Neural cell (in vitro differentiated cells): ENCODE data around the gene GP5. TPM values are rescaled to one million over a fixed set of nuclear protein-coding genes. Genes with fewer than 3 reads are reported as not detected.

Experiments
- H2AFZ ChIP-seq: fragments of 200-600, 300-800 bp; sonication (generic), shearing (Covaris generic); 2 replicates; pipeline ENCODE4 v1.6.0; 2014; ENCODE audit warnings: low read depth, mild to moderate bottlenecking, antibody characterized with exemption, low read length, moderate library complexity
- H3F3A ChIP-seq: fragments of 200-600 bp; shearing (Covaris generic); 2 replicates; pipeline ENCODE4 v1.6.1; 2016; ENCODE audit warnings: mild to moderate bottlenecking, moderate library complexity, mixed read lengths, antibody characterized with exemption, low read length; ENCODE audit not compliant: insufficient read depth, poor library complexity, severe bottlenecking
- H3K27ac ChIP-seq: fragments of 200-600, 300-800 bp; sonication (generic), shearing (Covaris generic); 2 replicates; pipeline ENCODE4 v1.5.1; 2014; ENCODE audit warnings: mild to moderate bottlenecking, low read length, moderate library complexity
- H3K27me3 ChIP-seq: fragments of 300-800, 200-600 bp; sonication (generic), shearing (Covaris generic); 2 replicates; pipeline ENCODE4 v1.6.0; 2014; ENCODE audit warnings: mild to moderate bottlenecking, low read depth, low read length, moderate library complexity; ENCODE audit not compliant: insufficient read depth
- H3K36me3 ChIP-seq: fragments of 300-800, 200-600 bp; sonication (generic), shearing (Covaris generic); 2 replicates; pipeline ENCODE4 v1.5.1; 2014; ENCODE audit warnings: mild to moderate bottlenecking, antibody characterized with exemption, low read length, moderate library complexity; ENCODE audit not compliant: insufficient read depth
- H3K4me2 ChIP-seq: fragments of 300-800, 200-600 bp; sonication (generic), shearing (Covaris generic); 2 replicates; pipeline ENCODE4 v1.6.0; 2014; ENCODE audit warnings: mild to moderate bottlenecking, low read length
- H3K4me3 ChIP-seq: fragments of 300-800, 200-600 bp; sonication (generic), shearing (Covaris generic); 2 replicates; pipeline ENCODE4 v1.5.1; 2014; ENCODE audit warnings: mild to moderate bottlenecking, low read length, moderate library complexity
- H3K79me2 ChIP-seq: fragments of 200-600 bp; shearing (Covaris generic); replicated peaks from 2 replicates; pipeline ENCODE4 v1.6.0; 2014; ENCODE audit warnings: mild to moderate bottlenecking, low read length, moderate library complexity; ENCODE audit not compliant: insufficient read depth
- H3K9ac ChIP-seq: fragments of 300-800, 200-600 bp; sonication (generic), shearing (Covaris generic); 2 replicates; pipeline ENCODE4 v1.6.1; 2016; ENCODE audit warnings: mild to moderate bottlenecking, low read length, mixed read lengths
- H3K9me2 ChIP-seq: fragments of 200-600 bp; shearing (Covaris generic); 2 replicates; pipeline ENCODE4 v1.6.1; 2016; ENCODE audit warnings: mild to moderate bottlenecking, low read length, mixed read lengths; ENCODE audit not compliant: insufficient read depth
- H3K9me3 ChIP-seq: fragments of 200-600, 300-800 bp; sonication (generic), shearing (Covaris generic); 2 replicates; pipeline ENCODE4 v1.6.1; 2016; ENCODE audit warnings: mild to moderate bottlenecking, mixed run types, low read length, moderate library complexity, mixed read lengths
- H4K20me1 ChIP-seq: fragments of 200-600 bp; shearing (Covaris generic); 2 replicates; pipeline ENCODE4 v1.6.1; 2016; ENCODE audit warnings: mild to moderate bottlenecking, mixed run types; ENCODE audit not compliant: insufficient read depth
- CTCF ChIP-seq: fragments of 450-650 bp; IDR thresholded peaks from 2 replicates; pipeline ENCODE4 v1.5.1; 2014; ENCODE audit warnings: antibody characterized with exemption, mild to moderate bottlenecking, moderate library complexity; ENCODE audit not compliant: poor library complexity, severe bottlenecking
- EP300 ChIP-seq: fragments of 450-650 bp; conservative IDR thresholded peaks from 2 replicates; pipeline ENCODE4 v1.6.1; 2014; ENCODE audit warnings: antibody characterized with exemption, mild to moderate bottlenecking, moderate library complexity; ENCODE audit not compliant: poor library complexity, severe bottlenecking
- EZH2 ChIP-seq: fragments of 200-600, 300-800 bp; shearing (Covaris generic), sonication (generic); IDR thresholded peaks from 2 replicates; pipeline ENCODE4 v1.6.1; 2014; ENCODE audit warnings: antibody characterized with exemption, low read length, borderline replicate concordance, mild to moderate bottlenecking; ENCODE audit not compliant: insufficient read depth, poor library complexity, severe bottlenecking
- MXI1 ChIP-seq: fragments of 450-650 bp; conservative IDR thresholded peaks from 2 replicates; pipeline ENCODE4 v1.6.1; 2014; ENCODE audit warnings: antibody characterized with exemption, mild to moderate bottlenecking; ENCODE audit not compliant: poor library complexity, severe bottlenecking
- POLR2AphosphoS5 ChIP-seq: IDR thresholded peaks from 2 replicates; pipeline ENCODE4 v1.6.1; 2012
- RAD21 ChIP-seq: fragments of 450-650 bp; conservative IDR thresholded peaks from 2 replicates; pipeline ENCODE4 v1.6.1; 2014; ENCODE audit warnings: antibody characterized with exemption, mild to moderate bottlenecking, moderate library complexity
- REST ChIP-seq: IDR thresholded peaks from 2 replicates; pipeline ENCODE4 v1.6.1; 2012; ENCODE audit warnings: borderline replicate concordance
- SMC3 ChIP-seq: fragments of 450-650 bp; conservative IDR thresholded peaks from 2 replicates; pipeline ENCODE4 v1.6.1; 2014; ENCODE audit warnings: antibody characterized with exemption, mild to moderate bottlenecking, moderate library complexity; ENCODE audit not compliant: poor library complexity
- TAF1 ChIP-seq: IDR thresholded peaks from 2 replicates; pipeline ENCODE4 v1.6.1; 2012; ENCODE audit warnings: low read depth
- polyA plus RNA-seq: library from polyadenylated mRNA; depleted of rRNA; stranded (reverse); fragments of >200 nt; gene quantifications from 2 replicates; pipeline ENCODE4 v1.2.3, GENCODE V29; 2014

Gene GP5
- polyA plus RNA-seq, 1 donor from 2014 or later, result 0.14 TPM

- H3K9me3 ChIP-seq, result no peaks in the 10 kb centered on the region
- H4K20me1 ChIP-seq, result no peaks in the 10 kb centered on the region
- no peak for TF ChIP-seq POLR2AphosphoS5
- no peak for TF ChIP-seq TAF1
- no peak for TF ChIP-seq CTCF
- no peak for TF ChIP-seq RAD21
- no peak for TF ChIP-seq REST
- no peak for TF ChIP-seq EZH2
- TF ChIP-seq EP300, result no peak
- no peaks in the 10 kb centered on the region for H3K27me3 ChIP-seq
- H3K79me2 ChIP-seq, result no peaks in the 10 kb centered on the region
- H3K9ac ChIP-seq, result no peak overlapping the region
- no peaks in the 10 kb centered on the region for H3K36me3 ChIP-seq
- H2AFZ ChIP-seq, result no peak overlapping the region
- H3K4me2 ChIP-seq, result no peak overlapping the region
- H3K4me3 ChIP-seq, result no peak overlapping the region
- no peak overlapping the region for H3K27ac ChIP-seq
- H3K9me2 ChIP-seq, result no peaks in the 10 kb centered on the region
- no peaks in the 10 kb centered on the region for H3F3A ChIP-seq
Measured at GRCh38 chr3:194374935-194375334, 24.1 kb downstream of the GP5 start.

DNA sequence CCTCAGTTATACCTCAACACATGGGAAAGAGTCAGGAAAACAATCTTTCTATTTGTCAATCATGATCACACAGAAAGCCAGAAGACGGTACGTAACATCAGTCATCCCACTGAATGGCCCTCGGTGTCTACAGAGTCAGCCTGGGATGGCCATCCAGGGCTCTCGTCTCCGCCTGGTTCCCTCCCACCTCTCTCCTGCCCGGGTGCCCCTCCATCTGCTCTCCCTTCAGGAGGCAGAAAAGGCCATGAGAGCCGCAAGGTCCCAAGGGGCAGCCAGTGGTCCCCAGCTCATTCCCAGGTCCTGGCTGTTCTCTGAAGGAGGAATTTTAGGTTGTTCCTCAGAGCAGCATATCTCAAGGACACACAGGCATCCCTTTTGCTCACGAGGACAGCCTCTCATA is 25.2 kb downstream of the GP5 start:
- Histone ChIP-seq H3F3A (no peaks in the 10 kb centered on the region), H4K20me1 (no peaks in the 10 kb centered on the region), H3K9me3 (no peaks in the 10 kb centered on the region), H3K9me2 (no peaks in the 10 kb centered on the region), H2AFZ (no peak overlapping the region), H3K36me3 (no peaks in the 10 kb centered on the region), H3K27ac (no peak overlapping the region), H3K4me3 (no peak overlapping the region), H3K4me2 (no peak overlapping the region), H3K79me2 (no peaks in the 10 kb centered on the region), H3K27me3 (no peaks in the 10 kb centered on the region), H3K9ac (no peak overlapping the region)
- TF ChIP-seq EZH2, result no peak
- TF ChIP-seq TAF1, result no peak
- TF ChIP-seq POLR2AphosphoS5, result no peak
- TF ChIP-seq MXI1, result no peak
- no peak for TF ChIP-seq CTCF
- no peak for TF ChIP-seq SMC3
- TF ChIP-seq REST, result no peak
- TF ChIP-seq EP300, result no peak
- TF ChIP-seq RAD21, result no peak
